ENCODE data around the gene SRC.

DNA sequence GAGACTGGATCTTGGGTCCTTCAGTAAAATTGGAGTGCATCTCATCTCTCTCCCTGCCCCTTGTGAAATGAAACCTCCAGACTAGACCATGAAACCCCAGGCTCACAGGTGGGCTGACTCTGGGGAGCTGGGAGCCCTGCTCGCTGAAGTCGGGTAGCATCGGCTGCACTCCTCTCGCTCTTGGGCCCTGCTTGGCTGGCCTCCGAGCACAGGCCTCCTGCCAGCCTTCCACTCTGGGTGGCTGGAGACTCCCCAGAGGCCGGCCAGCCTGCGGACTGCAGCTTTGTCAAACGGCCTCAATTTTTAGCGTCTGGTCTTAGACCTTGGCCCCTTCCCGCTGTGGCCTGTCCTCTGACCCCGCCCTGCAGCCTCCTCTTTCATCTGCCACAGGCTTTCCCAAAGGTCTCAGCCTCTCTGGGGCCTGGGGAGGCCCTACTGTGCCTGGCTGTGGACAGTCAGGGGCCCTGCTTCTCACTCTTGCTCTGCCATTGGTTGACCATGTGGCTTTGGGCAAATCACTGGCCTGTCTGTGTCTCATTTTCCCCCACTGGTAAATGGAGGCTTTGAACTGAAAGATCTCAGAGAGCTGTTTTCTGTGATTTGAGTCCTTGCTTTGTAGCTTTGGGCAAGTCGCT, 45.1 kb downstream of the SRC start:
- TF ChIP-seq GATA2 (IDR thresholded peaks at IDR 0.05; ENCODE audit: low read depth, low read length) = no peak
- no peak for TF ChIP-seq GATA3 (IDR thresholded peaks at IDR 0.05; ENCODE audit: low read depth, low read length)

All from SH-SY5Y (cell line).